ELF-1 (cell line): ENCODE measurements around the gene ZNF324.
"Not testable (repeated sequence)": the region's sequence is repeated elsewhere in the genome, so short reads cannot be mapped to it uniquely, and the experiment has no call there.

ENCODE experiments used
- DNase-seq: peaks from one replicate; pipeline ENCODE4 v3.0.0-alpha.2; 2016; ENCODE audit warnings: low read depth, low spot score

ZNF324 gene

GRCh38 chr19:58471736-58472135 is 4.9 kb downstream of the ZNF324 start:
- DNase-seq: no peak

- DNase-seq: no peak
Measured at GRCh38 chr19:58473775-58474174, 6.9 kb downstream of the ZNF324 start.

- DNase-seq: no peak
Measured at GRCh38 chr19:58474291-58474996, 7.6 kb downstream of the ZNF324 start.

- no peak for DNase-seq
Measured at GRCh38 chr19:58474997-58475713, 8.3 kb downstream of the ZNF324 start.

- peak; percentile 98 for DNase-seq
Measured at GRCh38 chr19:58475714-58476497, 9.0 kb downstream of the ZNF324 start, which contains the start of gene ZNF446. Gene ZNF446, plus strand, starts transcription at chr19:58476352. Its CDS starts 867 bp downstream, at chr19:58477219.

GRCh38 chr19:58476498-58477015 is 9.7 kb downstream of the ZNF324 start:
- DNase-seq: no peak

- no peak for DNase-seq
Measured at GRCh38 chr19:58477130-58477529, 10.2 kb downstream of the ZNF324 start.

- no peak for DNase-seq
Measured at GRCh38 chr19:58477871-58478270, 11.0 kb downstream of the ZNF324 start.

GRCh38 chr19:58479303-58479702 is 12.4 kb downstream of the ZNF324 start:
- DNase-seq: no peak

- DNase-seq: no peak
Measured at GRCh38 chr19:58479736-58480480, 13.0 kb downstream of the ZNF324 start.

GRCh38 chr19:58480481-58480830 is 13.6 kb downstream of the ZNF324 start:
- DNase-seq: no peak

GRCh38 chr19:58480831-58481230 is 14.0 kb downstream of the ZNF324 start:
- DNase-seq: no peak

GRCh38 chr19:58482372-58482771 is 15.5 kb downstream of the ZNF324 start:
- DNase-seq: no peak

- DNase-seq: no peak
Measured at GRCh38 chr19:58483776-58484175, 16.9 kb downstream of the ZNF324 start.

GRCh38 chr19:58484349-58484748 is 17.5 kb downstream of the ZNF324 start:
- not testable (repeated sequence) for DNase-seq

- no peak for DNase-seq
Measured at GRCh38 chr19:58491393-58491792, 24.5 kb downstream of the ZNF324 start.

- no peak for DNase-seq
Measured at GRCh38 chr19:58492265-58492664, 25.4 kb downstream of the ZNF324 start.

- no peak for DNase-seq
Measured at GRCh38 chr19:58497634-58498170, 30.8 kb downstream of the ZNF324 start.

GRCh38 chr19:58498316-58499020 is 31.6 kb downstream of the ZNF324 start:
- DNase-seq: no peak
